Stomach (tissue), 4 donors: ENCODE results near the gene SYNE3.

ENCODE experiments used
- CTCF ChIP-seq, 7 experiments: fragments of 450-650 bp in 4 of 7; fragments of 200-600 bp in 3 of 7; sonication (generic) in 3 of 7; IDR thresholded peaks; one replicate each; pipeline ENCODE4 v1.5.1; 2016 to 2019; ENCODE audit warnings: antibody characterized with exemption in 7 of 7, control low read depth in 2 of 7, mild to moderate bottlenecking in 1 of 7
- EP300 ChIP-seq: sonication (generic); formaldehyde crosslinking; IDR thresholded peaks from one replicate; pipeline ENCODE4 v1.6.1; 2017; ENCODE audit warnings: antibody characterized with exemption
- POLR2A ChIP-seq, 4 donors: fragments of 450-650 bp; IDR thresholded peaks; one replicate each; pipeline ENCODE4 v1.6.1; 2016; ENCODE audit warnings: antibody characterized with exemption in 4 of 4, control low read depth in 2 of 4, mild to moderate bottlenecking in 1 of 4, moderate library complexity in 1 of 4
- POLR2AphosphoS5 ChIP-seq, 3 donors: sonication (generic); formaldehyde crosslinking; IDR thresholded peaks; one replicate each; pipeline ENCODE4 v1.6.1; 2016; ENCODE audit warnings: antibody characterized with exemption in 3 of 3

- TF ChIP-seq EP300 = no peak
- TF ChIP-seq CTCF (IDR thresholded peaks at IDR 0.05) = no peak
- no peak for TF ChIP-seq POLR2AphosphoS5 (IDR thresholded peaks at IDR 0.05)
- no peak for TF ChIP-seq POLR2A (IDR thresholded peaks at IDR 0.05)
Observed at GRCh38 chr14:95543021-95543420, 26.6 kb upstream of the SYNE3 start.
